OCI-LY1 (cell line): ENCODE results near the gene ZNF598.

Source experiments
- EZH2 ChIP-seq: fragments of 200-600 bp; sonication (generic), shearing (Covaris generic); IDR thresholded peaks from 2 replicates; pipeline ENCODE4 v1.8.0; 2017; ENCODE audit warnings: borderline replicate concordance, mixed run types, mild to moderate bottlenecking, antibody characterized with exemption, low read length, moderate library complexity, mixed read lengths
- TF ChIP-seq, protein P1 (sequence below): fragments of 200-600 bp; sonication (generic), shearing (Covaris generic); IDR thresholded peaks from 2 replicates; pipeline ENCODE4 v1.5.1; 2017; ENCODE audit warnings: mild to moderate bottlenecking, antibody characterized with exemption, low read length, moderate library complexity, mixed read lengths

DNA sequence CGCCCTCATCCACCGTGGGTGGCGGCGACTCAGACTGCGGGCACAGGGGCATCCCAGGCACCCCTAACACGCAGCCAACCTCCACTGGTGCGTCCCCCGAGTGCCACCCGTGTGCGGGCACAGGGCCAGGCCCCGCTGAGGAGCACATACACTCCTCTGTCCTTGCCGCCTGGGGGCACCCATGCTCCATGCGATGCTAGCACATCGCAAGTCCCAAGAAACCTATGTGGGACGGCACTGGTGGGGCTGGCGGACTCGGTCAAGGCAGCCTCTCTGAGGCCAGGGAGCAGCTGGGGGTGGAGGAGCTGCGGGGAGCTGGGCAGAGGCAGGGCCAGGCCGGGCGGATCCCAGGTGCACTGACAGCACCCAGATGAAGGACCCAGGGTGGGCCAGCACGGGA, 4.0 kb downstream of the ZNF598 start:
- TF ChIP-seq, protein P1, sequence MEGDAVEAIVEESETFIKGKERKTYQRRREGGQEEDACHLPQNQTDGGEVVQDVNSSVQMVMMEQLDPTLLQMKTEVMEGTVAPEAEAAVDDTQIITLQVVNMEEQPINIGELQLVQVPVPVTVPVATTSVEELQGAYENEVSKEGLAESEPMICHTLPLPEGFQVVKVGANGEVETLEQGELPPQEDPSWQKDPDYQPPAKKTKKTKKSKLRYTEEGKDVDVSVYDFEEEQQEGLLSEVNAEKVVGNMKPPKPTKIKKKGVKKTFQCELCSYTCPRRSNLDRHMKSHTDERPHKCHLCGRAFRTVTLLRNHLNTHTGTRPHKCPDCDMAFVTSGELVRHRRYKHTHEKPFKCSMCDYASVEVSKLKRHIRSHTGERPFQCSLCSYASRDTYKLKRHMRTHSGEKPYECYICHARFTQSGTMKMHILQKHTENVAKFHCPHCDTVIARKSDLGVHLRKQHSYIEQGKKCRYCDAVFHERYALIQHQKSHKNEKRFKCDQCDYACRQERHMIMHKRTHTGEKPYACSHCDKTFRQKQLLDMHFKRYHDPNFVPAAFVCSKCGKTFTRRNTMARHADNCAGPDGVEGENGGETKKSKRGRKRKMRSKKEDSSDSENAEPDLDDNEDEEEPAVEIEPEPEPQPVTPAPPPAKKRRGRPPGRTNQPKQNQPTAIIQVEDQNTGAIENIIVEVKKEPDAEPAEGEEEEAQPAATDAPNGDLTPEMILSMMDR: peak; percentile 78
- no peak for TF ChIP-seq EZH2
